Panc1 (cell line): ENCODE results near the gene MCCC1.

Experiments
- CTCF ChIP-seq: fragments of 450-650 bp; IDR thresholded peaks from 2 replicates; pipeline ENCODE4 v1.5.1; 2017; ENCODE audit warnings: mild to moderate bottlenecking
- REST ChIP-seq, 2 experiments: IDR thresholded peaks; 2 replicates each; pipeline ENCODE4 v1.6.1; 2011 to 2012; ENCODE audit warnings: low read depth in 2 of 2, control low read depth in 1 of 2, low read length in 1 of 2, mild to moderate bottlenecking in 1 of 2, moderate library complexity in 1 of 2; ENCODE audit not compliant: insufficient read depth in 1 of 2

GRCh38 chr3:183114384-183115178, 15.3 kb upstream of the MCCC1 start:
- TF ChIP-seq REST (IDR thresholded peaks at IDR 0.05; ENCODE audit: insufficient read depth in 1 of 2, low read depth in 2 of 2, low read length in 1 of 2) (no peak), CTCF (no peak)
